BLaER1 (cell line): ENCODE measurements around the gene SLC22A4.

ENCODE experiments used
- H3K27ac ChIP-seq: shearing (Covaris generic); formaldehyde crosslinking; 2 replicates; pipeline ENCODE4 v1.8.1; 2022
- H3K27me3 ChIP-seq: shearing (Covaris generic); formaldehyde crosslinking; 2 replicates; pipeline ENCODE4 v1.8.1; 2022
- H3K36me3 ChIP-seq: shearing (Covaris generic); formaldehyde crosslinking; 2 replicates; pipeline ENCODE4 v1.8.1; 2022
- H3K4me1 ChIP-seq: shearing (Covaris generic); formaldehyde crosslinking; 2 replicates; pipeline ENCODE4 v1.8.1; 2022
- H3K4me2 ChIP-seq: shearing (Covaris generic); formaldehyde crosslinking; 2 replicates; pipeline ENCODE4 v1.8.1; 2022
- H3K4me3 ChIP-seq: shearing (Covaris generic); formaldehyde crosslinking; 2 replicates; pipeline ENCODE4 v1.8.1; 2022
- H3K9ac ChIP-seq: shearing (Covaris generic); formaldehyde crosslinking; 2 replicates; pipeline ENCODE4 v1.8.1; 2022
- H3K9me3 ChIP-seq: shearing (Covaris generic); formaldehyde crosslinking; 2 replicates; pipeline ENCODE4 v1.8.1; 2022
- H4K20me1 ChIP-seq: shearing (Covaris generic); formaldehyde crosslinking; 2 replicates; pipeline ENCODE4 v1.8.1; 2022
- Cebpa-rat ChIP-seq: shearing (Covaris generic); IDR thresholded peaks from 2 replicates; pipeline ENCODE4 v1.8.1; 2022

SLC22A4 gene

DNA sequence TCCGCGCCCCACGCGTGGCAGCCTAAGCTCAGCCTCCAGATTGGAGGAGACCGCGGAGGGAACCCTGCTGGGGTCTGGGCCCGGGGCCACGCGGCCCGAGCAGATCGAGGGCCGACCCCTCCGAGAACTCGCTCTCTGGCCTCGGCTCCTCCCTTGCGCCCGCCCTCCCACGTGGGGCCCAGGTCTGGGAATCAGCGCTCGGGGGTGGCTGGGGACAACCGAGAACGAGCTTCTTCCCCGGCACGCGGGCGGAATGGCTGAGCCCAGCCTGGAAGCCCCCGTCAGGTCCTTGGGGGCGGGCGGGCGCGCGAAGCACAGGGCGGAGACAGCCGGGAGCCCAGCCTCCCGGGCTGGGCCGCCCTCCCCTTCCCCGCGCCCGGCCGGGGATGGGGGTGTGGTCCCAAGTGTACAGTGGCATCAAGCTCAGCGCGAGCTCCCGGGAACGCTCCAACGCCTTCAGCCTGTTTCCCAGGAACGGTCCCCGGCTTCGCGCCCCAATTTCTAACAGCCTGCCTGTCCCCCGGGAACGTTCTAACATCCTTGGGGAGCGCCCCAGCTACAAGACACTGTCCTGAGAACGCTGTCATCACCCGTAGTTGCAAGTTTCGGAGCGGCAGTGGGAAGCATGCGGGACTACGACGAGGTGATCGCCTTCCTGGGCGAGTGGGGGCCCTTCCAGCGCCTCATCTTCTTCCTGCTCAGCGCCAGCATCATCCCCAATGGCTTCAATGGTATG, at the start of gene SLC22A4:
SLC22A4 (plus strand) TSS at position 403 of the 736 bp plus-strand sequence; CDS start at position 626, 223 bp downstream.
- H3K4me1 ChIP-seq, result peaks cover 35% of the 10 kb centered on the region
- peaks cover 19% of the 10 kb centered on the region for H3K27me3 ChIP-seq
- peak within 1 kb of the TSS; percentile 84 for H3K9ac ChIP-seq
- peak within 1 kb of the TSS; percentile 100 for H3K4me2 ChIP-seq
- H3K36me3 ChIP-seq, result no peaks in the 10 kb centered on the region
- no peak for TF ChIP-seq Cebpa-rat
- peak within 1 kb of the TSS; percentile 77 for H3K4me3 ChIP-seq
- H3K9me3 ChIP-seq, result no peaks in the 10 kb centered on the region
- no peaks in the 10 kb centered on the region; the same call in 1 of the 2 replicates for H4K20me1 ChIP-seq
- peak within 1 kb of the TSS; percentile 89 for H3K27ac ChIP-seq

DNA sequence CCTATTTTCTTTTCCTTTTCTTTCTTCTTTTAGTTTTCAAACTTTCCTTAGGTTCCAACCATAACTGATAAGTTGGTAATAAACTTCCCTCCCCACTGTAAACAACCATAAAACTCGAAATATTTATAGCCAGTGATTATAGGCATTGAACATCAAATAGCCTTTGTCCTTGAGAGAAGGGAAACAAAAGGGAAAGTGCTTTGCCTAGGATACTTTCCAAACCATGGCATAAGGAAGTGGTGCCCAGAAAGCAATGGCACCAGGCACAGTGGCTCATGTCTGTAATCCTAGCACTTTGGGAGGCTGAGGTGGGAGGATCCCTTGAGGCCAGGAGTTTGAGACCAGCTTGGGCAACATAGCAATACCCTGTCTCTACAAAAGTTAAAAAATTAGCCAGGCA, 48.6 kb upstream of the SLC22A4 start:
- Histone ChIP-seq H3K27me3 (no peaks in the 10 kb centered on the region), H3K27ac (no peak overlapping the region), H4K20me1 (no peaks in the 10 kb centered on the region), H3K9me3 (peaks cover 43% of the 10 kb centered on the region), H3K4me3 (no peak overlapping the region), H3K4me1 (peaks cover 15% of the 10 kb centered on the region), H3K36me3 (no peaks in the 10 kb centered on the region), H3K9ac (no peak overlapping the region), H3K4me2 (no peak overlapping the region)
- no peak for TF ChIP-seq Cebpa-rat

DNA sequence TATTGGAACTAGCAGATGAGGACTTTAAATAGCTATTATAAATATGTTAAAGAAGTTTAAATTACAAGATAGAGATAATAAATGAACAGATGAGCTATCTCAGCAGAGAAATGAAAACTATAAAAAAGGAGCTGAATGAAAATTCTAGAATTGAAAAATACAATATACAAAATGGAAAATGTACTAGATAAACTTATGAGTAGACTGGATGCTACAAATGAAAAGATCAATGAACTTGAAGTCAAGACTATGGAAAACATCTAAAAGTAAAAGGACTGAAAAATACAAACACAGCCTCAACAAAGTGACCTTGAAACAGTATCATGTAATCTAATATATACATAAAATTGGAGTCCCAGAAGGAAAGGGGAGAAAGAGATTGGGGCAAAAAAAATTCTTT, 47.4 kb upstream of the SLC22A4 start:
- H3K9ac ChIP-seq, result no peak overlapping the region
- no peak overlapping the region for H3K4me3 ChIP-seq
- no peaks in the 10 kb centered on the region for H3K36me3 ChIP-seq
- no peaks in the 10 kb centered on the region for H4K20me1 ChIP-seq
- no peak for TF ChIP-seq Cebpa-rat
- H3K4me1 ChIP-seq, result peaks cover 15% of the 10 kb centered on the region
- no peak overlapping the region for H3K4me2 ChIP-seq
- H3K9me3 ChIP-seq, result peaks cover 39% of the 10 kb centered on the region
- H3K27me3 ChIP-seq, result no peaks in the 10 kb centered on the region
- H3K27ac ChIP-seq, result no peak overlapping the region

DNA sequence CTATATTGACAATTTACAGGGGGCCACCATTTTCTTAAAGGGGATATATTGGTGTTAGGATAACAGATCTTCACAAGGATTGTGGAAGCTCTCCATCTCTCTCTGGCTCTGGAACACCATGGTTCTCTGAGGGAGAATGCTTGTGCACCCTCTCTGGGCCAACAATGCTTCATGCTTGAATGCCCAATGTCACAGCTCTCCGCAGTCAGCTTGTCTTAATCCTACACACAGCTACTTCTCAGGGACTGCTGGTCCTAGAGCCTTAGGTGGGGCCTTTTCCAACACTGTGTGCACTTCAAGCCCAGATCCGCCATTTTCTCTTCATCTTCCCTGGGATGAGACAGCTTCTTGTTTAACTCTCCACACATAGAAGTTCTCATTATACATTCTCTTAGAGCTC, 43.6 kb upstream of the SLC22A4 start:
- Histone ChIP-seq H3K4me2 (no peak overlapping the region), H3K4me3 (no peak overlapping the region)
- no peak for TF ChIP-seq Cebpa-rat

DNA sequence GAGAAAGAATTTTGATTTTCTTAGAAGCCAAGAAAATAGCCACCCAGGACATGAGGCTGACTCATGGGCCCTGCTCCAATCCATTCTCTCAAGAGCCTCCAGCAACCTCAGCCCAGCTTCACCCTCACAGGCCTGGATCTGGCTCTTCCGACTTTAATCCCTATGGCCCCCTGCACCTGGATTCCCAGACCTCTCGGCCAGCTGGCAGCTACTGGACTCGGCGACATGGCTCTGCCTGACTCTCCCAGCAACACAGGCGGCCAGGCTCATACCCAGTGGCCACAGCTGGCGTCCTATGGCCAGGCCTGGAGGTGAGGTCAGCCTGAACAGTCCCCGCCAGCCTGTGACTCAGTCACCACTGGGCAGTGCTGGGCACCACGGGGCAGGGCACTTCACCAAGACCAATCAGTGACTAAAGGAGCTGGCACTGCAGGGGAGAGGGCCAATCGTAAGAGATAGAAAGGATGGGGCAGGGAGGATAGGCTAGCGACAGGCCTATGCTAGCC, 42.9 kb upstream of the SLC22A4 start:
- Histone ChIP-seq H4K20me1 (no peaks in the 10 kb centered on the region), H3K27me3 (no peaks in the 10 kb centered on the region), H3K36me3 (no peaks in the 10 kb centered on the region), H3K4me3 (no peak overlapping the region), H3K9me3 (peaks cover 6% of the 10 kb centered on the region), H3K9ac (no peak overlapping the region), H3K27ac (no peak overlapping the region), H3K4me1 (peaks cover 7% of the 10 kb centered on the region; the same call in 1 of the 2 replicates), H3K4me2 (no peak overlapping the region)
- no peak for TF ChIP-seq Cebpa-rat

More for the DNA sequence above, 43.6 kb upstream of the SLC22A4 start:
- H3K36me3 ChIP-seq, result no peaks in the 10 kb centered on the region
- no peak overlapping the region for H3K9ac ChIP-seq
- no peaks in the 10 kb centered on the region for H4K20me1 ChIP-seq
- peaks cover 7% of the 10 kb centered on the region; the same call in 1 of the 2 replicates for H3K4me1 ChIP-seq
- H3K9me3 ChIP-seq, result peaks cover 13% of the 10 kb centered on the region
- no peaks in the 10 kb centered on the region for H3K27me3 ChIP-seq
- no peak overlapping the region for H3K27ac ChIP-seq

DNA sequence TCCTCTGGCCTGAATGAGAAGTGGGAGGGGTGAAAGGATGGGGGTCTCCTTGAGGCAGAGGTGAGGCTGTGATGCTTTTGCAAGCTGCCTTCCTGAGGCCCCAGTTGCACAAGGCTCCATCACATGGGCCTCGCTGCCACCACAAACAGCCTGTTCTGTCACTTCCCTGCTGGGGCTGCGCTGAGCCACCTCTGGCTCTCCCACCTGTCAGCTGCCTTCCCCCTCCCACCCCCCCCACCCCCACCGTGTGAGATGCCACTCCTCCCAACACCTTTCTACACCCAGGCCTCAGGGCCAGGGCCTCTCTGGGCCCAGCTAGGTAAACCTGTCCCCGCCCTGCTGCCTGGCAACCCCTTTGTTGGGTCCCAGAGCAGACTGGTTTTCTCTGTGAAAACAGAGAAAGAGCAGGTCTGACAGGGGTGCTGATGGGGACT, 41.2 kb upstream of the SLC22A4 start:
- no peak overlapping the region for H3K9ac ChIP-seq
- no peak overlapping the region for H3K27ac ChIP-seq
- no peaks in the 10 kb centered on the region for H3K27me3 ChIP-seq
- TF ChIP-seq Cebpa-rat, result no peak
- H4K20me1 ChIP-seq, result no peaks in the 10 kb centered on the region
- H3K4me1 ChIP-seq, result peaks cover 2% of the 10 kb centered on the region; the same call in 1 of the 2 replicates
- H3K9me3 ChIP-seq, result no peaks in the 10 kb centered on the region
- no peak overlapping the region for H3K4me3 ChIP-seq
- no peaks in the 10 kb centered on the region for H3K36me3 ChIP-seq
- no peak overlapping the region for H3K4me2 ChIP-seq

DNA sequence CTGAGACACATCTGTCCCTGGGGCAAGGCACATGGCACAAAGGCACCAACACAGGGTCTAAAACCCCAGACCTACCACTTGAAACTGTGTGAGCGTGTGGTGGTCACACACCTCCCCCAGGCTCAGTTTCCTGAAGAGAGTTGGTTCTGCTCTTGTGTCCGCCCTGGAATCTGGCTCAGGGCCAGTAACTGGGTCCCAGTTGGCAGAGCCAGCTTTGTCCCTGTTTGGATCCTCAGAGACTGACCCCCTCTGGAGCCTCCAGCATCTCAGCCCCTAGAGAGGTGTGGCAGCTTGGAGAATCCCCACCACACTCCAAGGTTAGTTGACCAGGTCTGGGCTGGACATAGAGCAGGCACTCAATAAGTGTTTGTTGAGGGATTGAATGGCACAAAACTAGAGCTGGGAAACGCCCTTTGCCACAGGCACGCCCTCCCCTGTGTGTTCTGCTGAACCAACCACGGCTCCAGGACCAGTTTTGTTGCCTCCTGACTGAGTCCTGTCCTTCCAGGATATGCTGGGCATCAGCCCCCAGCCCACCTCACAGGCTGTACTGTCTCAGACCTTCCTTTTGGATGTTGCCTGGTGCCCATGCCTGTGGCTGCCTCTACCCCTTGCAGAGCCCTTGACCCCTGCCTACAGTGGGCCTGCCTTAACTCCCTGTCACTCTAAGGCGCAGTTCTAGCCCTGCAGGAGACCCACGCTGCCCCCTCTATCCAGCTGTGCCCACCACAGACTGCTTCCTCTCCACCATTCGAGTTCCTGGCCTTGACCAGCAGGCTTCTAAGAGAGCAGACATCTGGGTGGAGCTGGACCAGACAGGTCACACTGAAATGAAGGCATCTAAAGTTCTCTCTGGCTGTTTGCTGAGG, 40.5 kb upstream of the SLC22A4 start:
- Histone ChIP-seq H3K27me3 (no peaks in the 10 kb centered on the region), H3K9ac (no peak overlapping the region), H3K9me3 (no peaks in the 10 kb centered on the region), H3K4me1 (no peaks in the 10 kb centered on the region), H4K20me1 (no peaks in the 10 kb centered on the region), H3K27ac (no peak overlapping the region), H3K4me3 (no peak overlapping the region), H3K4me2 (no peak overlapping the region), H3K36me3 (no peaks in the 10 kb centered on the region)
- TF ChIP-seq Cebpa-rat, result no peak

DNA sequence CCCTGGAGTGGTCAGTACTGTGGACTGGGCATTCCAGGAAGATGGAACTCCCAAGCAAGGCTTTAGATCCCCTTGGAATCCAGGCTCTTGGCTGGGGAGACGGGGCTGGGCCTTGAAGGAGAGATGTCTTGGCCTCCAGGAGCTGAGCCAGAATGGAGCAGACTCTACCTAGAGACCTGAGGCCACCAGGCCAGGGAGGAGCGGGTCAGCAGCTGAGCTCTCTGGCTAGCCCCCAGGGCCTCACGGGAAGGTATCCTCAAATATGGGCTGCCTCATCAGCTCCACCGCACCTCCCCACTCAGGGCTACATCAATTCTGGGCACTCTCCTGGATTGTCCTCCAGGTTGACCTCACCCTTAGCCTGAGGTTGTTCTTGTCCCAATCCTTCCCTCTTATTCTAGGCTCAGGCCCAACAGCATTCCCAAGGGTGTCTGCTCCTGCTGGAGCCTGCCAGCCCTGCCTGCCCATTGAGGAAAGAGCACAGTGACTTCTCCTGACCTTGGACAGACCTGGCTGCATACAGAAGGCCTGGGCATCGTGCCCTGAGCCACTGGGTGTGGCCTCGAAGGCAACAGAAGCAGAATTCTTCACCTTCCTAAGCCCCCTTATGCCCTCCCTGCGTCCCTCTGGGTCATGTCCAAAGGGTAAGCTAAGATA, 39.7 kb upstream of the SLC22A4 start:
- Histone ChIP-seq H3K9me3 (no peaks in the 10 kb centered on the region), H3K4me3 (no peak overlapping the region), H3K9ac (no peak overlapping the region), H4K20me1 (no peaks in the 10 kb centered on the region), H3K4me2 (no peak overlapping the region), H3K27me3 (no peaks in the 10 kb centered on the region), H3K36me3 (no peaks in the 10 kb centered on the region), H3K27ac (no peak overlapping the region), H3K4me1 (no peaks in the 10 kb centered on the region)
- no peak for TF ChIP-seq Cebpa-rat

DNA sequence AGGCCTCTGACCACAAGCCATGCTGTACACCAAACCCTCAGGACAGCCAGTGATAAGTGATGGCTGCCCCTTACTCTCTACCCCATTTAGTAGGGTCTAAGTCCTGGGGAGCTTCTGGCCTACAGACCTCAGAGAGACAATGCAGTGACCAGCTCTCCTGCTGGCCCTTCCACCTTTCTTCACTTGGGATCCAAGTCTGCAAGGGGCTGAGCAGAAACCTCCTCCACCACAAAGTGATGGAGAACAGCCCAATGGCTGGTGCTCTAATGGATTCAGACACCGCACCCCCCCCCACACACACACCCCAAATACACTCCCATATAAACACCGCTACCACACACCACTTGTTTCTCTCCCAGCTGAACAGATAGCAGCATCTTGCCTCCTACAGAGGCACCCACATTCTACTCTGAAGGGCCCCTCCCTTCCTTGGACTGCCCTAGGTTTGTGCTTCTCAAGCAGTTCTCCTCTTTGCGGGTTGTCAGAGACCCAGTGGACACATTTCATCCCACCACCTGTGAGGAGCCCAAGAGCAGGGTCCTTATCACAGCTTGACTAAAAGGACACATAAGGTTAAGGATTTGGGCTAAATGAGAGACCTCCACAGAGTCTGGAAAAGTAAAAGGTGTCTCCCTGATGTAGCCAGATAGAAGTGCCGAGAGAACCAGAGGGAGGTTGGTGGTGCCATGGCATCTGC, 38.0 kb upstream of the SLC22A4 start:
- no peak overlapping the region for H3K4me2 ChIP-seq

More for the DNA sequence above, 38.0 kb upstream of the SLC22A4 start:
- Histone ChIP-seq H3K9me3 (no peaks in the 10 kb centered on the region), H3K36me3 (no peaks in the 10 kb centered on the region), H3K4me1 (peaks cover 7% of the 10 kb centered on the region), H3K27me3 (no peaks in the 10 kb centered on the region), H3K9ac (no peak overlapping the region), H3K27ac (no peak overlapping the region), H4K20me1 (no peaks in the 10 kb centered on the region), H3K4me3 (no peak overlapping the region)
- TF ChIP-seq Cebpa-rat, result no peak
